Pancreas (tissue), 10 donors: ENCODE measurements around the gene CDH4. TPM values are rescaled to one million over a fixed set of nuclear protein-coding genes. Genes with fewer than 3 reads are reported as not detected.

Experiments used
- ATAC-seq, 4 donors: fragments of 200-7000 bp; cut with Tn5 transposase; one replicate each; pipeline versions ENCODE4 v1.8.0 to v1.9.1; 2020; ENCODE audit warnings: mild to moderate bottlenecking in 4 of 4, moderate library complexity in 4 of 4
- DNase-seq, 6 donors: peaks; one replicate each; pipeline ENCODE4 v3.0.0-alpha.2; 2020
- FAIRE-seq: peaks from 2 replicates; lab custom pipeline; 2012; peaks lifted over from hg19 to GRCh38; lab: Jason Lieb, UNC
- H3K27ac ChIP-seq, 4 donors: fragments of 200-600 bp; sonication (generic); 1 replicate in 3 of 4; 2 replicates in 1 of 4; pipeline versions ENCODE4 v1.5.0 to v1.8.0; 2020
- H3K27me3 ChIP-seq, 4 donors: fragments of 200-600 bp; one replicate each; pipeline ENCODE4 v1.8.0; 2021
- H3K36me3 ChIP-seq, 3 donors: fragments of 200-600 bp; sonication (generic) in 1 of 3; one replicate each; pipeline versions ENCODE4 v1.5.0 to v1.8.0; 2020 to 2021
- H3K4me1 ChIP-seq, 3 donors: fragments of 200-600 bp; one replicate each; pipeline ENCODE4 v1.8.0; 2021
- H3K4me3 ChIP-seq, 4 donors: fragments of 200-600 bp; sonication (generic) in 2 of 4; one replicate each; pipeline versions ENCODE4 v1.5.0 to v1.8.0; 2020 to 2021
- H3K9me3 ChIP-seq, 4 donors: fragments of 200-600 bp; one replicate each; pipeline ENCODE4 v1.8.0; 2021
- CTCF ChIP-seq, 4 donors: fragments of 200-600 bp; sonication (generic) in 3 of 4; IDR thresholded peaks; one replicate each; pipeline versions ENCODE4 v1.5.0 to v1.8.0; 2021; ENCODE audit warnings: antibody characterized with exemption in 4 of 4
- WGBS, 2 donors: extraction: QIAGEN DNeasy Blood & Tissue Kit; methylation state at CpG; one replicate each; pipeline ENCODE4 v1.1.7; 2013; 5-methylcytosine and 5-hydroxymethylcytosine counted together
- intact Hi-C, 3 donors: fragments of 100-400 bp; cut with DNase I; formaldehyde crosslinking; loops; one replicate each; pipeline versions ENCODE4 v1.11.1 to v1.14.2; 2022
- polyA plus RNA-seq, 2 donors: library from polyadenylated mRNA; stranded (reverse); fragments of 200-250 nt; gene quantifications; one replicate each; pipeline ENCODE4 v1.2.3, GENCODE V29; 2013
- total RNA-seq, 6 donors: library from RNA; stranded (reverse); fragmentation: NEBNext Ultra II Directional in 4 of 6; extraction: Animal tissue kit (Norgen Biotek cat#: 25700) in 4 of 6; gene quantifications; one replicate each; pipeline versions ENCODE4 v1.2.1 to v1.2.4, GENCODE V29; 2021 to 2023
- donor health status: healthy with polysubstance abuse.
- donor health status: DM: no; HTN: no; CAD: no; lungs with moderate emphysema.
- donor health status: DM: no; HTN: no; CAD: no.
- donor health status: control.
- donor health status: control.
- donor health status: Bipolar disorder and iron deficiency.
- donor health status: DM: yes; HTN: yes; CAD: no.
- donor health status: DM: no; HTN: no; CAD: no.
- donor health status: DM: no; HTN: no; CAD: no.
- donor health status: DM: yes; HTN: yes; CAD: no.

CDH4 gene
- total and polyA plus RNA-seq, 8 donors, result 0.04 to 1.4 (median 0.27) TPM

- intact Hi-C loops, result no loop called here
- TF ChIP-seq CTCF (IDR thresholded peaks at IDR 0.05), result no peak
- 94% methylated on average over 7 of the region's 7 CpGs for WGBS, 2 donors
- no peak overlapping the region for H3K4me3 ChIP-seq
- H3K27me3 ChIP-seq, result no peaks in the 10 kb centered on the region
- H3K4me1 ChIP-seq, result no peaks in the 10 kb centered on the region
- H3K9me3 ChIP-seq, result no peaks in the 10 kb centered on the region
- FAIRE-seq, result no peak
- no peaks in the 10 kb centered on the region for H3K36me3 ChIP-seq
- no peak overlapping the region for H3K27ac ChIP-seq
- no peak for ATAC-seq
- no peak for DNase-seq
Measured at GRCh38 chr20:61949363-61949713, 697.3 kb downstream of the CDH4 start.

DNA sequence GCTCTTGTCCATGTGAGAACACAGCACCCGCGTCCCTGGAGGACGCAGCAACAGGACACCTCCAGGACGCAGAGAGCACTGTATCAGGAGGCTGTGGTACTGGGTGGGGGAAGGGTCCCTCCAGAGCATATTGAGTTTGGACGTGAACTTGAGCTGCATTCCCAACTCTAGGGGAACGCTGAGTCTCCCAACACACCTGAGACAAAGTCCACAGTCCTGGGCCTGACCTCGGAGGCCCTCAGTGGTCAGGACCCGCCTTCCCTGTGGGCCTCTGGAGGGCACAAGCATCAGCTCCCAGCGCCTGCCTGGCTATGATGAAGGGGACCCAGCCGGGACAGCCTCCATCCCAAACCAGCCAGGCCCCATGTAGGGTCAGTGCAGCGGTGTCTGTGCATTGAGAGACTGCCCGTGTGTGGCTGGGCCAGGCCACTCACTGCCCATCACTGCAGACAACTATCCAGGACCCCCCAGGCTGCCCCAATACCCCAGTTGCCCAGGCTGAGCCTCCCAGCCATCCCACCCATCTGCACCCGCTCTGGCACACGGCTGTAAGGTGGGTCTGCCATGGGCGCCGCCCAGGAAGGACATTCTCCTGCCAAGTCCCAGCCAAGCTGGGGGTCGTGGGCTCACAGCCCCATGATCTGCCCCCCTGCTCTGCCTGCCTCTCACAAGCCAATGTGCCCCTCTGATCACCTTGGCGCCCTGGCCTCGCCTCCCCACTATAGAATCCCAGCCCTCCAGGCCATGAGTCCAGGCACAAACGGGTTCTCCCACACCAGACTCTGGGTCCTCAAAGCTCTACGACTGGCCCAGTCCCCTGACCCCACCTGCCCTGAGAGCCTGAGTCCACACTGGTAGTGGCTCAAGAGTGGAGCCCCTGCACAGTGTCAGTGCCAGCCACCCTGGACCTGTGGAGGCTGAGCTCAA, 697.9 kb downstream of the CDH4 start:
- Histone ChIP-seq H3K4me1 (no peaks in the 10 kb centered on the region), H3K27me3 (no peaks in the 10 kb centered on the region), H3K9me3 (no peaks in the 10 kb centered on the region), H3K4me3 (no peak overlapping the region), H3K36me3 (no peaks in the 10 kb centered on the region), H3K27ac (no peak overlapping the region)
- TF ChIP-seq CTCF (IDR thresholded peaks at IDR 0.05), result no peak
- peak in 2 of 6 donors; percentile 8 to 44 for DNase-seq
- intact Hi-C loops, result no loop called here
- 89 to 90% methylated on average over 21 of the region's 21 CpGs for WGBS, 2 donors
- ATAC-seq, result no peak
- no peak for FAIRE-seq

- Histone ChIP-seq H3K36me3 (no peaks in the 10 kb centered on the region), H3K9me3 (no peaks in the 10 kb centered on the region), H3K27me3 (no peaks in the 10 kb centered on the region), H3K4me1 (peaks cover 0 to 5% (median 3%) of the 10 kb centered on the region in 3 donors), H3K27ac (no peak overlapping the region), H3K4me3 (no peak overlapping the region)
- FAIRE-seq (no peak), ATAC-seq (no peak), DNase-seq (peak in 1 of 6 donors; percentile 52)
- intact Hi-C loops, result no loop called here
- 72 to 79% methylated on average over 6 to 7 of the region's 7 CpGs for WGBS, 2 donors
- TF ChIP-seq CTCF (IDR thresholded peaks at IDR 0.05), result no peak
Measured at GRCh38 chr20:61950641-61951071, 698.6 kb downstream of the CDH4 start.

- no peak for FAIRE-seq
- no peak for TF ChIP-seq CTCF (IDR thresholded peaks at IDR 0.05)
- no peak overlapping the region for H3K4me3 ChIP-seq
- 67 to 80% methylated on average over 18 to 21 of the region's 22 CpGs for WGBS, 2 donors
- no peak for ATAC-seq
- H3K27me3 ChIP-seq, result no peaks in the 10 kb centered on the region
- no peaks in the 10 kb centered on the region for H3K36me3 ChIP-seq
- H3K27ac ChIP-seq, result no peak overlapping the region
- intact Hi-C loops, result no loop called here
- peak in 1 of 6 donors; percentile 55 for DNase-seq
- no peaks in the 10 kb centered on the region for H3K9me3 ChIP-seq
- peaks cover 0 to 13% (median 8%) of the 10 kb centered on the region in 3 donors for H3K4me1 ChIP-seq
Measured at GRCh38 chr20:61951695-61952533, 699.9 kb downstream of the CDH4 start.
